Measurements from ENCODE around the gene PSMB2.

DNA sequence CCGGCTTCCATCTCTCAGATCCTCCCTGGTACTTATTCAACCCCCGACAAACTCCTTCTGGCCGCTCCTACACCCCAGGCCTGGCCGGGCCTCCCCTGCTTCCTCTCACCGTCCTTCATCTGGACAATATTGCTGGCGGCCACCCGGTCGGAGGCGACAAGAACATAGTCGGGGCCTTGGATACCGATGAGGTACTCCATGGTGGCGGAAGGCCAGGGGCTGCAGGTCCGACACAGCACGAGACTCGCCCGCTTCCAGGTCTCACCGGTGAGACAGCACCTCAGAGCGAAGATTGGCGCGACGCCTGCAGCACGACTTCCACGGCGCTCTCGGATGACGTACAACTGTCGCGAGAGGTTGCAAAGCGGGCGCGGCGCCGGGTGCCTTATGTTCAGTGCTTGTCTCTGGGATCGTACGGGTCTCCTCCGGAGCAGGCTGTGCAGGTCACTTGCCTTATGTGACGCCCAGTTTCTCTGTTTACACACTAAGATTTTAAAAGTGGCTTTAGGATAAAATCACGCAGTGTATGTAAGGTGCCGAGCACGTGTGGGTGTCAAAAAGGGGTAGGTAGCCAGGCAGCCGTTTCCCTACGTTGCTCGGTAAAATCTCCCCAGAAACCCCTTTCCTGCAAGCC, at the start of gene PSMB2:
- TF ChIP-seq, protein P1, sequence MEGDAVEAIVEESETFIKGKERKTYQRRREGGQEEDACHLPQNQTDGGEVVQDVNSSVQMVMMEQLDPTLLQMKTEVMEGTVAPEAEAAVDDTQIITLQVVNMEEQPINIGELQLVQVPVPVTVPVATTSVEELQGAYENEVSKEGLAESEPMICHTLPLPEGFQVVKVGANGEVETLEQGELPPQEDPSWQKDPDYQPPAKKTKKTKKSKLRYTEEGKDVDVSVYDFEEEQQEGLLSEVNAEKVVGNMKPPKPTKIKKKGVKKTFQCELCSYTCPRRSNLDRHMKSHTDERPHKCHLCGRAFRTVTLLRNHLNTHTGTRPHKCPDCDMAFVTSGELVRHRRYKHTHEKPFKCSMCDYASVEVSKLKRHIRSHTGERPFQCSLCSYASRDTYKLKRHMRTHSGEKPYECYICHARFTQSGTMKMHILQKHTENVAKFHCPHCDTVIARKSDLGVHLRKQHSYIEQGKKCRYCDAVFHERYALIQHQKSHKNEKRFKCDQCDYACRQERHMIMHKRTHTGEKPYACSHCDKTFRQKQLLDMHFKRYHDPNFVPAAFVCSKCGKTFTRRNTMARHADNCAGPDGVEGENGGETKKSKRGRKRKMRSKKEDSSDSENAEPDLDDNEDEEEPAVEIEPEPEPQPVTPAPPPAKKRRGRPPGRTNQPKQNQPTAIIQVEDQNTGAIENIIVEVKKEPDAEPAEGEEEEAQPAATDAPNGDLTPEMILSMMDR (conservative IDR thresholded peaks at IDR 0.05; ENCODE audit: low read length) = no peak
- no peak for TF ChIP-seq EZH2phosphoT487 (IDR thresholded peaks at IDR 0.05; ENCODE audit: borderline replicate concordance, low read depth, low read length)
